Smooth muscle cell (in vitro differentiated cells): ENCODE results near the gene CAMK1D. TPM values are rescaled to one million over a fixed set of nuclear protein-coding genes. Genes with fewer than 3 reads are reported as not detected.

ENCODE experiments used
- DNase-seq: peaks from one replicate; lab custom pipeline; 2025; ENCODE audit not compliant: unreplicated experiment; lab: John Stamatoyannopoulos, UW
- H2AFZ ChIP-seq: fragments of 200-600 bp; sonication (generic); 2 replicates; pipeline ENCODE4 v1.6.0; 2016; ENCODE audit warnings: antibody characterized with exemption, low read depth, mild to moderate bottlenecking
- H3F3A ChIP-seq: fragments of 200-600 bp; sonication (generic); 2 replicates; pipeline ENCODE4 v1.6.0; 2017; ENCODE audit warnings: antibody characterized with exemption, low read depth
- H3K27ac ChIP-seq: fragments of 200-600 bp; sonication (generic); 2 replicates; pipeline ENCODE4 v1.5.1; 2016; ENCODE audit warnings: low read depth, mild to moderate bottlenecking
- H3K27me3 ChIP-seq: fragments of 200-600 bp; sonication (generic); 2 replicates; pipeline ENCODE4 v1.6.1; 2016; ENCODE audit warnings: low read depth, mild to moderate bottlenecking
- H3K36me3 ChIP-seq: fragments of 200-600 bp; sonication (generic); 2 replicates; pipeline ENCODE4 v1.5.1; 2016; ENCODE audit warnings: low read depth
- H3K4me1 ChIP-seq: fragments of 200-600 bp; sonication (generic); 2 replicates; pipeline ENCODE4 v1.5.1; 2016; ENCODE audit warnings: low read depth
- H3K4me2 ChIP-seq: fragments of 200-600 bp; sonication (generic); 2 replicates; pipeline ENCODE4 v1.6.0; 2016; ENCODE audit warnings: mild to moderate bottlenecking
- H3K4me3 ChIP-seq: fragments of 200-600 bp; sonication (generic); 2 replicates; pipeline ENCODE4 v1.5.1; 2016; ENCODE audit warnings: mild to moderate bottlenecking
- H3K79me2 ChIP-seq: fragments of 200-600 bp; sonication (generic); 2 replicates; pipeline ENCODE4 v1.6.0; 2016; ENCODE audit warnings: low read depth, mild to moderate bottlenecking
- H3K9ac ChIP-seq: fragments of 200-600 bp; sonication (generic); 2 replicates; pipeline ENCODE4 v1.6.0; 2016; ENCODE audit warnings: low read depth
- H3K9me3 ChIP-seq: fragments of 200-600 bp; sonication (generic); replicated peaks from 2 replicates; pipeline ENCODE4 v1.5.1; 2016; ENCODE audit warnings: low read depth
- H4K20me1 ChIP-seq: fragments of 200-600 bp; sonication (generic); 2 replicates; pipeline ENCODE4 v1.6.0; 2016; ENCODE audit warnings: low read depth
- CTCF ChIP-seq: fragments of 200-600 bp; sonication (generic); IDR thresholded peaks from 2 replicates; pipeline ENCODE4 v1.5.1; 2017; ENCODE audit warnings: borderline replicate concordance, mild to moderate bottlenecking, antibody characterized with exemption; ENCODE audit not compliant: insufficient read depth, poor library complexity, severe bottlenecking
- WGBS: methylation state at CpG from one replicate; pipeline ENCODE4 v1.1.7; 2016; ENCODE audit warnings: low lambda C conversion rate; 5-methylcytosine and 5-hydroxymethylcytosine counted together
- polyA plus RNA-seq: library from polyadenylated mRNA; unstranded; fragments of >200 nt; fragmentation: Nextera tagmentation; extraction: Ambion mirVana; gene quantifications from 2 replicates; pipeline ENCODE4 v1.2.1, GENCODE V29; 2016
- total RNA-seq: library from RNA; depleted of rRNA; stranded (reverse); fragments of >200 nt; gene quantifications from 2 replicates; pipeline ENCODE4 v1.2.3, GENCODE V29; 2014

The CAMK1D gene
- total and polyA plus RNA-seq, 2 experiments from 2014 or later = 1.6 to 2.3 TPM

- 87% methylated on average over 5 of the region's 5 CpGs for WGBS
- DNase-seq = no peak
- no peak overlapping the region for H3K27ac ChIP-seq
Measured at GRCh38 chr10:12526311-12526710, 177.0 kb downstream of the CAMK1D start.

GRCh38 chr10:12529976-12530375 lies 180.6 kb downstream of the CAMK1D start:
- no peak for TF ChIP-seq CTCF
- Histone ChIP-seq H3K9ac (no peak overlapping the region), H4K20me1 (no peaks in the 10 kb centered on the region), H3K27me3 (no peaks in the 10 kb centered on the region), H3K4me1 (no peaks in the 10 kb centered on the region), H3K79me2 (no peaks in the 10 kb centered on the region), H3K4me2 (no peak overlapping the region), H3K4me3 (no peak overlapping the region), H3K36me3 (no peaks in the 10 kb centered on the region), H3K9me3 (no peaks in the 10 kb centered on the region), H2AFZ (no peak overlapping the region), H3K27ac (no peak overlapping the region), H3F3A (no peaks in the 10 kb centered on the region)
- WGBS = 90% methylated on average over 9 of the region's 9 CpGs
- DNase-seq = no peak

More at GRCh38 chr10:12526311-12526710, 177.0 kb downstream of the CAMK1D start:
- H3K9ac ChIP-seq = no peak overlapping the region
- no peak for TF ChIP-seq CTCF
- H3K9me3 ChIP-seq = no peaks in the 10 kb centered on the region
- H3K27me3 ChIP-seq = no peaks in the 10 kb centered on the region
- no peak overlapping the region for H3K4me2 ChIP-seq
- no peak overlapping the region for H3K4me3 ChIP-seq
- no peaks in the 10 kb centered on the region for H3F3A ChIP-seq
- H4K20me1 ChIP-seq = no peaks in the 10 kb centered on the region
- H3K4me1 ChIP-seq = no peaks in the 10 kb centered on the region
- H3K79me2 ChIP-seq = no peaks in the 10 kb centered on the region
- no peaks in the 10 kb centered on the region for H3K36me3 ChIP-seq
- no peak overlapping the region for H2AFZ ChIP-seq

GRCh38 chr10:12531305-12532220 lies 182.2 kb downstream of the CAMK1D start:
- no peaks in the 10 kb centered on the region for H3K4me1 ChIP-seq
- 85% methylated on average over 12 of the region's 12 CpGs for WGBS
- no peaks in the 10 kb centered on the region for H3F3A ChIP-seq
- no peak overlapping the region for H2AFZ ChIP-seq
- H3K79me2 ChIP-seq = no peaks in the 10 kb centered on the region
- H3K9me3 ChIP-seq = no peaks in the 10 kb centered on the region
- TF ChIP-seq CTCF = no peak
- no peak overlapping the region for H3K4me3 ChIP-seq
- no peaks in the 10 kb centered on the region for H4K20me1 ChIP-seq
- no peak overlapping the region for H3K4me2 ChIP-seq
- no peak for DNase-seq
- no peak overlapping the region for H3K9ac ChIP-seq
- no peak overlapping the region for H3K27ac ChIP-seq
- H3K27me3 ChIP-seq = no peaks in the 10 kb centered on the region
- no peaks in the 10 kb centered on the region for H3K36me3 ChIP-seq

GRCh38 chr10:12533151-12533550 lies 183.8 kb downstream of the CAMK1D start:
- no peaks in the 10 kb centered on the region for H3F3A ChIP-seq
- H3K4me1 ChIP-seq = no peaks in the 10 kb centered on the region
- 50% methylated on average over 4 of the region's 4 CpGs for WGBS
- no peak for DNase-seq
- TF ChIP-seq CTCF = no peak
- H3K36me3 ChIP-seq = no peaks in the 10 kb centered on the region
- H3K79me2 ChIP-seq = no peaks in the 10 kb centered on the region
- no peak overlapping the region for H2AFZ ChIP-seq
- no peaks in the 10 kb centered on the region for H3K9me3 ChIP-seq
- H4K20me1 ChIP-seq = no peaks in the 10 kb centered on the region
- H3K4me3 ChIP-seq = no peak overlapping the region
- no peak overlapping the region for H3K4me2 ChIP-seq
- H3K27me3 ChIP-seq = no peaks in the 10 kb centered on the region
- H3K9ac ChIP-seq = no peak overlapping the region
- H3K27ac ChIP-seq = no peak overlapping the region
